DND-41 (cell line): ENCODE results near the gene TBC1D19.

Experiments
- ATAC-seq: fragments of 200-7000 bp; cut with Tn5 transposase; 3 replicates; pipeline ENCODE4 v1.9.1; 2021; ENCODE audit warnings: low read depth; ENCODE audit not compliant: insufficient read depth
- DNase-seq: peaks from one replicate; pipeline ENCODE4 v3.0.0-alpha.2; 2020
- H2AFZ ChIP-seq: 2 replicates; pipeline ENCODE4 v1.6.0; 2012; ENCODE audit warnings: low read depth, low read length
- H3K27ac ChIP-seq: 2 replicates; pipeline ENCODE4 v1.5.1; 2012; ENCODE audit warnings: low read length, inconsistent platforms
- H3K27me3 ChIP-seq: fragments of 200-600 bp; sonication (generic); 2 replicates; pipeline ENCODE4 v1.6.0; 2012; ENCODE audit warnings: low read length, mild to moderate bottlenecking, inconsistent platforms; ENCODE audit not compliant: insufficient read depth, poor library complexity
- H3K36me3 ChIP-seq: 2 replicates; pipeline ENCODE4 v1.5.1; 2012; ENCODE audit warnings: low read length, inconsistent platforms; ENCODE audit not compliant: insufficient read depth
- H3K4me1 ChIP-seq: 2 replicates; pipeline ENCODE4 v1.5.1; 2012; ENCODE audit warnings: mild to moderate bottlenecking, low read length; ENCODE audit not compliant: insufficient read depth
- H3K4me2 ChIP-seq: 2 replicates; pipeline ENCODE4 v1.6.0; 2012; ENCODE audit warnings: mild to moderate bottlenecking, moderate library complexity, low read length, inconsistent platforms; ENCODE audit not compliant: insufficient read depth
- H3K4me3 ChIP-seq, 2 experiments: fragments of 200-600 bp in 1 of 2; shearing (Covaris generic) in 1 of 2; 2 replicates each; pipeline ENCODE4 v1.5.1; 2012 to 2016; ENCODE audit warnings: inconsistent platforms in 2 of 2, low read length in 2 of 2, mild to moderate bottlenecking in 2 of 2, low read depth in 1 of 2, moderate library complexity in 1 of 2
- H3K79me2 ChIP-seq: 2 replicates; pipeline ENCODE4 v1.6.0; 2012; ENCODE audit warnings: low read length, inconsistent platforms; ENCODE audit not compliant: insufficient read depth
- H3K9ac ChIP-seq: 2 replicates; pipeline ENCODE4 v1.6.0; 2012; ENCODE audit warnings: low read depth, mild to moderate bottlenecking, inconsistent platforms, low read length, moderate library complexity
- H3K9me3 ChIP-seq: 2 replicates; pipeline ENCODE4 v1.5.1; 2012; ENCODE audit warnings: low read length, moderate library complexity, mild to moderate bottlenecking, inconsistent platforms; ENCODE audit not compliant: insufficient read depth, severe bottlenecking
- H4K20me1 ChIP-seq: 2 replicates; pipeline ENCODE4 v1.6.0; 2012; ENCODE audit warnings: low read length; ENCODE audit not compliant: insufficient read depth
- EZH2 ChIP-seq: IDR thresholded peaks from 3 replicates; pipeline ENCODE4 v1.6.1; 2012; ENCODE audit warnings: borderline replicate concordance, low read depth, mild to moderate bottlenecking, moderate library complexity, low read length, inconsistent platforms; ENCODE audit not compliant: severe bottlenecking
- TF ChIP-seq, protein P1 (sequence below): IDR thresholded peaks from 2 replicates; pipeline ENCODE4 v1.5.1; 2012; ENCODE audit warnings: borderline replicate concordance, low read length, moderate library complexity, mild to moderate bottlenecking; ENCODE audit not compliant: poor library complexity, severe bottlenecking; ENCODE audit errors: extremely low read depth

Gene TBC1D19

GRCh38 chr4:26786916-26787315 lies 203.0 kb downstream of the TBC1D19 start:
- no peaks in the 10 kb centered on the region for H3K36me3 ChIP-seq
- TF ChIP-seq EZH2: no peak
- TF ChIP-seq, protein P1, sequence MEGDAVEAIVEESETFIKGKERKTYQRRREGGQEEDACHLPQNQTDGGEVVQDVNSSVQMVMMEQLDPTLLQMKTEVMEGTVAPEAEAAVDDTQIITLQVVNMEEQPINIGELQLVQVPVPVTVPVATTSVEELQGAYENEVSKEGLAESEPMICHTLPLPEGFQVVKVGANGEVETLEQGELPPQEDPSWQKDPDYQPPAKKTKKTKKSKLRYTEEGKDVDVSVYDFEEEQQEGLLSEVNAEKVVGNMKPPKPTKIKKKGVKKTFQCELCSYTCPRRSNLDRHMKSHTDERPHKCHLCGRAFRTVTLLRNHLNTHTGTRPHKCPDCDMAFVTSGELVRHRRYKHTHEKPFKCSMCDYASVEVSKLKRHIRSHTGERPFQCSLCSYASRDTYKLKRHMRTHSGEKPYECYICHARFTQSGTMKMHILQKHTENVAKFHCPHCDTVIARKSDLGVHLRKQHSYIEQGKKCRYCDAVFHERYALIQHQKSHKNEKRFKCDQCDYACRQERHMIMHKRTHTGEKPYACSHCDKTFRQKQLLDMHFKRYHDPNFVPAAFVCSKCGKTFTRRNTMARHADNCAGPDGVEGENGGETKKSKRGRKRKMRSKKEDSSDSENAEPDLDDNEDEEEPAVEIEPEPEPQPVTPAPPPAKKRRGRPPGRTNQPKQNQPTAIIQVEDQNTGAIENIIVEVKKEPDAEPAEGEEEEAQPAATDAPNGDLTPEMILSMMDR: no peak
- H3K9me3 ChIP-seq: no peaks in the 10 kb centered on the region
- no peak overlapping the region for H3K4me3 ChIP-seq
- H3K79me2 ChIP-seq: no peaks in the 10 kb centered on the region
- DNase-seq: no peak
- H3K27ac ChIP-seq: no peak overlapping the region
- no peaks in the 10 kb centered on the region for H3K4me1 ChIP-seq
- H3K27me3 ChIP-seq: no peaks in the 10 kb centered on the region
- ATAC-seq: no peak
- no peak overlapping the region for H3K9ac ChIP-seq
- H2AFZ ChIP-seq: no peak overlapping the region
- no peaks in the 10 kb centered on the region for H4K20me1 ChIP-seq
- H3K4me2 ChIP-seq: no peak overlapping the region

DNA sequence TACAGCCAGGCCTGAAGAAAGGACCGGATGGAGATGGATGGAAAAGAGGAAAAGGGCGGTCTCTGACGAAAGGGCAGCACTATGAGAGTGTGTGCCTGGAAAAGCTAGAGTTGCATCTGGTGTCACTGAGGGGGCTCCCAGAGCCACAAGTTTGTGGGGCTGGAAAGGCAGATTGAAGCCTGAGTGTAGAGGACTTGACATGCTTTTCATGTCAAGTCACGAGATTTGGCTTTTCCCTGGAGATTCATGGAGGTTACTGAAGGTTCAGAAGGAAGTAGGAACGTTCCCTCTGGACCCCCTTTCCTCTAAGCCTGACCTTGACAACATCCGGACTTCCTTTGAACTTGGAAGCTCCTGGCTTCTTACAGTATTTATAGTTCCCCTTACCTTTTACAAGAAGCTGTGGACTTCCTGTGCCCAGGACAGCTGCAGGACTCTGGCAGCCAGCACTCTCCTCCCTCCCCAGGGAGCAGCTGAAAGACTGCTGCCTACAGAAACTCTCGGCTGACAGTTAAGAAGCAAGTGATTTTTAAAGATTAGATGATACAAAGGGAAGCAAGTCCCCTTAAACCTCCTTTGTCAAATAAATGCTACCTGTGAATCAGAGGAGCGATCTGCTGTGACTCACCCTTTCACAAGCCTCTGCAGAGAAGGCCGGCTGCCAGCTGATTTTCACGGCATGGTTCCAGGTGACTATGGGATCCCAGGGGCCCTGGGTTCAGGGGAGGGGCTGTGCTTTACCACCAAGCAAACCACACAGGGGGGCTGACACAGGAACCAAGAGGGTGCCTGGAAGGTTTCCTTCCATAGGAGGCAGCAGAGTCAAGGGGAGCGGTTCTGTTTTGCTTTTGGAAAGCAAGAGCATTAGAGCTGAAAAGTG lies 203.8 kb downstream of the TBC1D19 start:
- peak; percentile 80 for ATAC-seq
- Histone ChIP-seq H3K9me3 (no peaks in the 10 kb centered on the region), H3K9ac (no peak overlapping the region), H3K4me2 (no peak overlapping the region), H3K27ac (no peak overlapping the region), H3K79me2 (no peaks in the 10 kb centered on the region), H4K20me1 (no peaks in the 10 kb centered on the region), H3K36me3 (no peaks in the 10 kb centered on the region), H2AFZ (no peak overlapping the region), H3K27me3 (no peaks in the 10 kb centered on the region), H3K4me3 (no peak overlapping the region), H3K4me1 (no peaks in the 10 kb centered on the region)
- TF ChIP-seq EZH2: no peak
- TF ChIP-seq, protein P1: peak; percentile 25
- peak; percentile 51 for DNase-seq

- no peak for ATAC-seq
- H3K36me3 ChIP-seq: no peaks in the 10 kb centered on the region
- no peaks in the 10 kb centered on the region for H3K9me3 ChIP-seq
- no peak overlapping the region for H3K9ac ChIP-seq
- TF ChIP-seq EZH2: no peak
- TF ChIP-seq, protein P1: no peak
- no peak overlapping the region for H3K27ac ChIP-seq
- no peak overlapping the region for H3K4me2 ChIP-seq
- H3K79me2 ChIP-seq: no peaks in the 10 kb centered on the region
- no peak overlapping the region for H2AFZ ChIP-seq
- H3K4me3 ChIP-seq: no peak overlapping the region
- no peaks in the 10 kb centered on the region for H3K4me1 ChIP-seq
- no peaks in the 10 kb centered on the region for H4K20me1 ChIP-seq
- DNase-seq: no peak
- no peaks in the 10 kb centered on the region for H3K27me3 ChIP-seq
These were observed 204.5 kb downstream of the TBC1D19 start for GRCh38 chr4:26788341-26788733.
